SIG-M5 (cell line): Measurements from ENCODE around the gene DNASE1L2.

Source experiments
- DNase-seq: peaks from one replicate; lab custom pipeline; 2025; lab: John Stamatoyannopoulos, UW

Gene DNASE1L2

GRCh38 chr16:2204416-2205103, 31.7 kb upstream of the DNASE1L2 start:
- no peak for DNase-seq

- DNase-seq = no peak
Observed at GRCh38 chr16:2205104-2205966, 30.9 kb upstream of the DNASE1L2 start, which contains the start of gene MLST8. MLST8 (plus strand) TSS chr16:2205454; CDS start chr16:2206086, 632 bp downstream.

GRCh38 chr16:2205967-2206313, 30.3 kb upstream of the DNASE1L2 start:
- DNase-seq = no peak

- no peak for DNase-seq
Observed at GRCh38 chr16:2206420-2206779, 29.8 kb upstream of the DNASE1L2 start.

- DNase-seq = no peak
Observed at GRCh38 chr16:2206780-2207433, 29.3 kb upstream of the DNASE1L2 start.

DNA sequence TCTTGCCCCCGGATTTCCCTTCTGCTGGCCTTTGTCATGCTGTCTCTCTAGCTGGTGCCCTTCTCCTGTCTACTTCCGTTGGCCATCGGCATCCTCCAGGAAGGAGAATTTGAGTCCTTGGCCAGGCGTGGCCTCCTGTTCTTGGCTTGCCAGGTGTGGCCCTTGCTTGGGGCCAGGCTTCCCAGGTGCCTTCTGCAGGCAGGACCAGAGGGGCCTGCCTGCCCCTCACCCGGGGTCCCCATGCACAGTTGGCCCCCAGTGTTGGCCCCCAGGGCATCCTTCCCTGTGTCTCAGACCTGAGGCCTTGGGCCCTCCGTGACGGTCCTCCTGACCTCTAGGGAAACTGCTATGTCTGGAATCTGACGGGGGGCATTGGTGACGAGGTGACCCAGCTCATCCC, 28.4 kb upstream of the DNASE1L2 start:
- DNase-seq = no peak

DNA sequence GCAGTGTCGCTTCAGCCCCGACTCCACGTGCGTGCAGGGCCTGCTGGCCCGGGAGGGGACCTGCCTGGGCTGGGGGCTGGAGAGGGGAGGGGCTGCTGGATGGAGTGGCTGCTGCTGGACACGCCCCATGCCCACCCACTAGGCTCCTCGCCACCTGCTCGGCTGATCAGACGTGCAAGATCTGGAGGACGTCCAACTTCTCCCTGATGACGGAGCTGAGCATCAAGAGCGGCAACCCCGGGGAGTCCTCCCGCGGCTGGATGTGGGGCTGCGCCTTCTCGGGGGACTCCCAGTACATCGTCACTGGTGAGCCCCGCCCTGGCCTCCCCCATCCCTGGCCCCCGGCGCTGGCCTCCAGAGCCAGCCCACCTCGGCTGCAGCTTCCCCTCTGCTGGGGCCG, 27.9 kb upstream of the DNASE1L2 start:
- no peak for DNase-seq

GRCh38 chr16:2208772-2209171, 27.5 kb upstream of the DNASE1L2 start:
- no peak for DNase-seq

- no peak for DNase-seq
Observed at GRCh38 chr16:2209258-2210008, 26.8 kb upstream of the DNASE1L2 start.

DNA sequence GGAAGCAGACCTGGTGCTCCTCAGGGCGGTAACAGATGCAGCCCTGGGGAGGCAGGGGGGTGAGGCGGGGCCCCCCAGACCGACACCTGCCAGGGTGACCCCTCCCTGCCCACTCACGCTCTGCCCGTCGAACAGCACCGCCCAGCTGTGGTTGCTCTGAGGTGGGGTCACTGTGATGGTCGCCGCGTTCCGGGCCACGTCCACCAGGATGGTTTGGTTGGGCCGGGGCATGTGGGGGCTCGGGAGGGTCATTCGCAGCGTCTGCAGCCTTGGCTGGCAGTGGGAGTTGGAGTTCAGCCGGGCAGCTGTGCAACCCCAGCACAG, 26.3 kb upstream of the DNASE1L2 start:
- no peak for DNase-seq

DNA sequence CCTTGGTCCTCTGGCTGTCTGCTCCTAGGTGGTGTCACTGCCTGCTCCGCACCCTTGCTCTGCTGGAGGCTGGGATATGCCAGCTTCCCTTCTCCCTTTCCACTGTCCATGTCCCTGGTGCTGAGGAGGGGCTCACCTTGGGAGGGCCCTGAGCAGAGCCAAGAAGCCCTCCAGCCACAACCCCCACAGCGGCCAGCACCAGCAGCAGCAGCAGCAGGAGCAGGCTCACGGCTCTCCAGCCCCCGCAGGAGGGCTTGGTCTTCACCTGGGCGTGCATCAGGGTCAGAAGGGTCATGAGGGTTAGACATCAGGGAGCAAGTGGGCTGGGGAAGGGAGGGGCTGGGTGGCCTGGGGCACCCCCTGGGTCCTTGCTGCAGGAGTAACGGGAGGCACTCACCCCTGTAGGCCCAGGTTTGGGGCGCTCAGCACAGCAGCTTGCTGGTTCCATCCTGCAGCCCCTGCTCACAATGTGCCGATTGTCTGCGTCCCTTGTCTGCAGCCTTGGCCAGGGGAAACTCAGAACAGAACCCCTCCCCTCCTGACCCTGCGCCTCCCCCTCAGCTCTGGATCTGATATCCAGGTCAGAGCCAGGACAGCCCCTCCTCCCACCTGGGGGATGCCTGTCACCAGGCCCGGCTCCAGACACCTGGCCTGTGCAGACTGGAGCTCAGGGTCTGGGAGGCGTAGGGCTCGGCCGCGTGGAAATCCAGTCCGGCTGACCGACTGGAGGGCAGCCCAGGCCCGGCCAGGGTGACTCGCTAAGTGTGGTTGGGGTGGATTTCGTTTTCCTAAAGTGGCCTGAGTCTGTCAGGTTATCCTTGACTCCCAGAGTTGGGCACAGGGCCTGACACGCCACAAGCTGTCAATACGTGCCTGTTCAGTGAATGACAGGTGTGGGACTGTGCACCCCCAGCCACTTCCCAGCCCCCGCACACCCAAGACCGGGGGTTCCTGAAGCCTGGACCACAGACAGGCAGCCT, 25.6 kb upstream of the DNASE1L2 start, which contains the start of gene BRICD5:
Gene BRICD5 (minus strand): TSS at position 478 of the 980 bp plus-strand sequence. CDS start 30 bp downstream, at position 448.
- DNase-seq = no peak

- DNase-seq = no peak
Observed at GRCh38 chr16:2211923-2212347, 24.3 kb upstream of the DNASE1L2 start.

DNA sequence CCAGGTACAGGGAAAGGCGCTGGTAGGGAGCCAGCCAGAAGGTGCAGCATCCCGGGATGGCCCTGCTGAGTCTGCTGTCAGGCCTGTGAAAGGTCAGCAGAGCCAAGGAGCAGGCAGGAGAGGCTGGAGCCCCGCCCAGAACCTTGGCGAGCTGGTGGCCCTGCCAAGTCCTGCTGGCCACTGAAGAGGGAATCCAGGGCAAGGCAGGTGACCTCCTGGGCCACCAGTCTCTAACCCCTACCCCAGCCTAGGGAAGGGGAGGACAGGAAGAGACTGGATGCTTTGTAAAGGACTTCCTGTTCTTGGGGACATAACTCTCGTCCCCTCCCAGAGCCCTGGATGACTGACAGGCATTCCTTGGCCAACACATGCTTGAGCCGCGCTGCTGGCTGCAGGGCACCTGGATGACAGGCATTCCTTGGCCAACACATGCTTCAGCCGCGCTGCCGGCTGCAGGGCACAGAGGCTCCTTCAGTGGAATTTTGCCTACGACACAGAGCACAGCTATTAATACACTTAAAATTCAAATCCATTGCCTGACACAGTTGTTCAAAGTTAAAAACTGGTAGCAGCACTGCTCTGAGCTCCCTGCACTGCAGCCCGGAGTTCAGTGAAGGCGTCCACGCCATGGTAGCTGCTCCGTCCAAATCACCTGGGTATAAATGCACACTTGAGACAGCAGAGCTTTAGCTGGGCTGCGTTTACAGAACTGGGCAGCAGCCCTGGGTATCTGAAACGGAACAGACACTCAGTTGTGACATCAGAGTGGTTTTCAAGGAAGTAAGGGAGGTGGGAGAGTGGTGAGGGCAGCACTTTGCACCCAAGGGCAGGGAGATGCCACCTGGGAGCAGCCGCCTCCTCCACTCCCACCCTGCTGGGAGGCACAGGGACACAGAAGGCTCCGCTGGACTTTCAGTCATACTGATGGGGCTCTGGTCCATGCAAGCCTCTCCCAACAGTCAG, 23.6 kb upstream of the DNASE1L2 start:
- DNase-seq = no peak

DNA sequence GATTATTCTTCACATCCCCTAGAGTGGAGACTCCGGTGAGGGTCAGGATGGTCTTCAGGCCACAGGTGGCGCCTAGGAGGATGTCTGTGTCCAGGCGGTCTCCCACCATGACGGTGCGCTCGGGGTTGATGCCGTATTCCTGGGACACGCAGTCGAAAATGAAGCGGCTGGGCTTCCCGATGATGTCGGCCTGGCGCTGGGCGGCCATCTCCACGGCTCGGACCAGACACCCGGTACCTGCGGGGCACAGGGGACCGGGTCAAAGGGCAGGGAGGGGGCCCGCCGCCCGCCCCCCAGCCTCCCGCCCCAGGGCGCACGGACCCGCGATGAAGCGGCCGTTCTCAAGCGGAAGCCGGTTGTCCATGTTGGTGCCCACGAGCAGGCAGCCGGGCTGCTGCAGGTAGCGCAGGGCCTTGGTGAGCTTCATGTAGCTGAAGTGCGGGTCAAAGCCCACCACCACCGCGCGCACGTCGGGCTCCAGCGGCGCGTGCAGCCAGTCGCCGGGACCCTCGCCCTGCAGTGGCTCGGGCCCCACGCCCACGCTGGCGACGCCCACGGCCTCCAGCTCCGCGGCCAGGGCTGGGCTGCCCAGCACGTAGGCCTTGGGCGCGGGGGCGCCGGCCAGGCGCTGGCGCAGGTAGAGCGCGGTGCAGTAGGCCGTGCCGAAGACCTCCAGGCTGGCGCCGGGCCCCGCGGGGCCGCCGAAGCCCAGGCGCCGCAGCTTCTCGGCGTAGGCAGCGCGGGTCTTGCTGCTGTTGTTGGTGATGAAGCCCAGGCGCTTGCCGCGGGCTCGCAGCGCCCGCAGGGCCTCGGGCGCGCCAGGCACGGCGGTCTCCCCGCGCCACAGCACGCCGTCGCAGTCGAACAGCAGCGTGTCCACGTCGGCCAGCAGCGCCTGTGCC, 22.2 kb upstream of the DNASE1L2 start:
- DNase-seq = no peak

DNA sequence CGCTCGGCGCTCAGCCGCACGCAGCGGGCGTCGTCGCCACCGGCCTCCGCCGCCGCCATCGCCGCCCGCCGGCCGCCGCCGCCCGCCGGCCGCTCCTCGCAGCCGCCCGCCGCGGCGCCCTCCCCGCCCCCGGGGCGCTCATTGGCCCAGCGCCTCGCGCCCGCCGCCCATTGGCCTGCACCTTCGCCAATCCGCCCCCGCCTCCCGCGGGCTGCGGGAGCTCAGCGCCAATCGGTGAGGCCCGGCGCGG, 21.6 kb upstream of the DNASE1L2 start, which contains the start of gene PGP:
Gene PGP (minus strand): TSS at position 122 of the 250 bp plus-strand sequence. CDS start 63 bp downstream, at position 59.
- DNase-seq = no peak

DNA sequence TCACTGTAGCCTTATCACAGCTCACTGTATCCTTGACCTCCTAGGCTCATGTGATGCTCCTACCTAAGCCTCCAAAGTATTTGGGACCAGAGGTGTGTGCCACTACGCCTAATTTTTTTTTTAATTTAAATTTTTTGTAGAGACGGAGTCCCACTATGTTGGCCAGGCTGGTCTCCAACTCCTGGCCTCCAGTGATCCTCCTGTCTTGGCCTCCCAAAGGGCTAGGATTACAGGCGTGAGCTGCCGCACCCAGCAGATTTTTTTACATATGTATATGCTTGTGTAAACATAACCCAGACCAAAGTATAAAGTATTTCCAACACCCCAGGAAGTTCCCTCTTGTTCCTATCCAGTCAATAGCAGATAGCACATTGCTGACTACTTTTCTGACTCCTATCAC, 19.9 kb upstream of the DNASE1L2 start:
- DNase-seq = no peak

GRCh38 chr16:2223221-2223941, 12.9 kb upstream of the DNASE1L2 start, which contains the start of gene E4F1:
E4F1 (plus strand) TSS chr16:2223591; CDS start chr16:2223614, 23 bp downstream.
- DNase-seq = peak; percentile 95

DNA sequence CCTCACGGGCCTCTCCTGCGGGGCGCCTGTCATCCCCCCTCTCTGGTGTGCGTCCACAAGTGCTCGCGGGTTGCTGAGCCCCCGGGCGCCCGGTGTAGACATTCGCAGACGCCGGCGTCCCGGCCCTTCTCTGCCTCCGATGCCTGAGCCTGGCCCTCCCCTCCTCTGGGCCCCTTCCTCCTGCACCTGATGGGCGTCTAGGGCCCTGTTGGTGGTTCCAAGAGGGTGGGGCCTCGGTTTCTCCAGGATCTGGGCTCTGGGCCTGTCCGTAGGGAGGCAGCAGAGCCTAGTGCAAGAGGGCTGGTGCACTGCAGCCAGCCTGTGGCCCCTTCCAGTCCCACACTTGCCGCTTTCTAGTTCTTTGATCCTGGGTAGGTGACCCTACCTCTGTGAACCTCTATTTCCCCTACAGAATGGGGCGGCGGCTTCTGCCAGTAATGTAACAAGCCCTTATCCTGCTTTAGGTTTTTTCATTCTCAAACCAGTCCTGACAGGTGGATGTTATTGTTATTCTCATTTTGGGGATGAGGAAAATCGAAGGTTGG, 12.2 kb upstream of the DNASE1L2 start:
- DNase-seq = no peak
